ENCODE results near the gene SBK3.
"Not testable (repeated sequence)": the region's sequence is repeated elsewhere in the genome, so short reads cannot be mapped to it uniquely, and the experiment has no call there.

SBK3 gene

DNA sequence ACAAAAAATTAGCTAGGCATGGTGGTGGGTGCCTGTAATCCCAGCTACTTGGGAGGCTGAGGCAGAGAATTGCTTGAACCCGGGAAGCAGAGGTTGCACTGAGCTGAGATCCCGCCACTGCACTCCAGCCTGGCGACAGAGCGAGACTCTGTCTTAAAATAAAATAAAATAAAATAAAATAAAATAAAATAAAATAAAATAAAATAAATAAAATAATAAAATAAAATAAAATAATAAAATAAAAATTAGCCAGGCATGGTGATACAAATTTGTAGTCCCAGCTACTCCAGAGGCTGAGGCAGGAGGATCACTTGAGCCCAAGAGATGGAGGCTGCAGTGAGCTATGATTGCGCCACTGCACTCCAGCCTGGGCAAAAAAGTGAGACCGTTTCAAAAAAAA, 28.6 kb upstream of the SBK3 start:
- not testable (repeated sequence) for DNase-seq

DNA sequence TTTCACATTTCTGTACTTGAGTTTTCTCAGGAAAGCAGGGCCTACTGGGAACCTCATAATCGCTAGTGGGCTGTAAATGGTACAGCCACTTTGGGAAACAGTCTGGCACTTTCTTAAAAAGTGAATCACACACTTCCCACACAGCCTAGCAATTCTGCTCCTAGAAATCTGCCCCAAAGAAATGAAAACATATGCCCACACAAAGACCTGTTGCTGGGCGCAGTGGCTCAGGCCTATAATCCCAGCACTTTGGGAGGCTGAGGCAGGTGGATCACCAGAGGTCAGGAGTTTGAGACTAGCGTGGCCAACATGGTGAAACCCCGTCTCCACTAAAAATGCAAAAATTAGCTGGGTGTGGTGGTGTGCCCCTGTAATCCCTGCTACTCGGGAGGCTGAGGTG, 24.1 kb upstream of the SBK3 start:
- DNase-seq: not testable (repeated sequence)

DNA sequence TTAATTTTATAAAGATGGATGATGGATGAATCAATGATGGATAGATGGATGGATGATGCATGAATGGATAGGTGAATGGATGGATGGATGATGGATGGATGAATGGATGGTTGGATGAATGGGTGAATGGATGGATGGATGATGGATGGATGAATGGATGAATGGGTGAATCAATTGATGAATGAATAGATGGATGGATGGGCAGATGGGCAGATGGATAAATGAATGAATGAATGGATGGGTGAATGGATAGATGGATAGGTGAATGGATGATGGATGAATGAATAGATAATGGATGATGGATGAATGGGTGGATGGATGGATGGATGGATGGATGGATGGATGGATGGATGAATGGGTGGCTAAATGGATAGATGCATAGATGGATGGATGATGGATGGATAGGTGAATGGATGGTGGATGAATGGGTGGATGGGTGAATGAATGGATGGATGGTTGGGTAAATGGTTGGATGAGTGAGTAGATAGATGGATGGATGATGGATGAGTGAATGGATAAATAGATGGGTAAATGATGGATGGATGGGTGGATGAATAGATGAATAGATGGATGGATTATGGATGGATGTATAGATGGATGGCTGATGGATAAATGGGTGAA, 22.5 kb upstream of the SBK3 start:
- DNase-seq: no peak

GRCh38 chr19:55566823-55567222, 21.5 kb upstream of the SBK3 start:
- DNase-seq: no peak

- DNase-seq: no peak
Observed at GRCh38 chr19:55563261-55563690, 17.9 kb upstream of the SBK3 start.

DNA sequence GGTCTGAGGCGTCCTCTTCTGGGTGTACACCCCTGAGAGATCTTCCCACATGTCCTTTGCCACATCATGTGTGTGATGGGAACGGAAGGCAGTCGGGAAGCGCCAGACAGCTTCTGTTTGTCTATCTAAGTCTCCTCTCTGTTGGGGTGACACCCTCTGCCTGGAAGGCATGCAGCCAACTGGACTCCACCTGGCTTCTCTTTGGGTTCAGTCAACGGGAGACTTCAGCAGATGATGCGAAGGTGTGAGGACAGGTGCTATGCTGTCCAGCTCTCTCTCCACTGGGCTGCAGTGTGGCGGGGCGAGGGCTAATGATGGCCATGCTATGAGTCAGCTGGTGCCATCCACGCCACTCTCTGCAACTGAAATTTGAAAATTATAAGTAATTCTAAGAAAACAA, 14.3 kb upstream of the SBK3 start:
- no peak for DNase-seq

GRCh38 chr19:55554741-55555152, 9.4 kb upstream of the SBK3 start:
- peak; percentile 96 for DNase-seq

- DNase-seq: no peak
Observed at GRCh38 chr19:55554302-55554701, 9.0 kb upstream of the SBK3 start.

DNA sequence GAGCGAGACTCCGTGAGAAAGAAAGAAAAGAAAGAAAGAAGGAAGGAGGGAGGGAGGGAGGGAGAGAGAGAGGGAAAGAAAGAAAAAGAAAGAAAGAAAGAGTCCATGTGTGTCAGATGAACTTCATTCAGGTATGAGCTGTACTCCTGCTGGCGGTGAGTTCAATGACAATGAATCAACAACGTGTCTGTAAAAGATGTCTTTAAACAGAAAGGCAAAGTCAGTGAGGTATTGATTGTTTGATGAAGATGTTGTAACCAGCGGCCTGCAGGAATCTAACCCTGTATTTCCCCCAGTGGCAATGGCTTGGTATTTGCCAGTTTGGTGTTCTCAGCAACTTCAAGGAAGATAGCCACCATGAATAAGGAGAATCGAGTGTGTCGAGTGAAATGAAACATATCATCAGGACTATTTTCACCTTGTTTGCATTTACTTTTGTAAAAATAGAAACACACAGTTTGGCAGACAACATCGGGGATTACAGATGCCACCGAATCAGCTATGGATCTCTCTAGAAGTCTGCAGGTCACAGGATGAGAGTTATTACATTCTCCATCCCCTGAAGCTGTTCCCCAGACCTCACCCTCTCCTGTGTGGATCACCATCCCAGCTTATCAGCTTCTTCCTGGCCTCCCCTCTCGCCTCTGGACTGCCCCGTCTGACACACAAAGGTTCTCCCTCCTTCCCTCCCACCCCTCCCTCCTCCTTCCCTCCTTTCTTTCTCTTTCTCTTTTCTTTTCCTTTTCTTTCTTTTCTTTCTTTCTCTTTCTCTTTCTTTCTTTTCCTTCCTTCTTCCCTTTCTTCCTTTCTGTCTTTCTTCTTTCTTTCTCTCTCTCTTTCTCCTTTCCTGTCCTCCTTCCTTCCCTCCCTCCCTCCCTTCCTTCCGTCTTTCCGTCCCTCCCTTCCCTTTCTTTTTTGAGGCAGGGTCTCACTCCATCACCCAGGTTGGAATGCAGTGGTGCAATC, 8.2 kb upstream of the SBK3 start:
- DNase-seq: peak; percentile 32

DNA sequence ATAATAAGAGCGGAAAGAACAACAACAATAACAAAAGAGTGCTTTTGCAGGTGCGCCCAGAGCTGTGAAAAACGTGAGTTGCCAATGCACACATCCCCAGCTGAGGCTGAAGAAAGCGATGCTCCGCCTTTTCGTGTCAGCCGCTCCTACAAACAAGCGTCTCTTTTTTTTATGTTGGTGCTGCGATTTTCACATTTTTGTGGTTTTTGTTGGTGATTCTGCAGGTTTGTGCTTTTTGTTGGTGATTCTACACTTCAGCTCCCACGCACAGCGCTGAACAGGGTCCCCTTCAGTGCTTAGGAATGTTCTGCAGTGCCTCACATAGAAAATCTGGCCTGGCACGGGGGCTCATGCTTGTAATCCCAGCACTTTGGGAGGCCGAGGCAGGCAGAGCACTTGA, 7.3 kb upstream of the SBK3 start:
- DNase-seq: peak; percentile 88

- peak; percentile 35 for DNase-seq
Observed at GRCh38 chr19:55552206-55552605, 6.9 kb upstream of the SBK3 start.

- DNase-seq: no peak
Observed at GRCh38 chr19:55550321-55550650, 4.9 kb upstream of the SBK3 start.

DNA sequence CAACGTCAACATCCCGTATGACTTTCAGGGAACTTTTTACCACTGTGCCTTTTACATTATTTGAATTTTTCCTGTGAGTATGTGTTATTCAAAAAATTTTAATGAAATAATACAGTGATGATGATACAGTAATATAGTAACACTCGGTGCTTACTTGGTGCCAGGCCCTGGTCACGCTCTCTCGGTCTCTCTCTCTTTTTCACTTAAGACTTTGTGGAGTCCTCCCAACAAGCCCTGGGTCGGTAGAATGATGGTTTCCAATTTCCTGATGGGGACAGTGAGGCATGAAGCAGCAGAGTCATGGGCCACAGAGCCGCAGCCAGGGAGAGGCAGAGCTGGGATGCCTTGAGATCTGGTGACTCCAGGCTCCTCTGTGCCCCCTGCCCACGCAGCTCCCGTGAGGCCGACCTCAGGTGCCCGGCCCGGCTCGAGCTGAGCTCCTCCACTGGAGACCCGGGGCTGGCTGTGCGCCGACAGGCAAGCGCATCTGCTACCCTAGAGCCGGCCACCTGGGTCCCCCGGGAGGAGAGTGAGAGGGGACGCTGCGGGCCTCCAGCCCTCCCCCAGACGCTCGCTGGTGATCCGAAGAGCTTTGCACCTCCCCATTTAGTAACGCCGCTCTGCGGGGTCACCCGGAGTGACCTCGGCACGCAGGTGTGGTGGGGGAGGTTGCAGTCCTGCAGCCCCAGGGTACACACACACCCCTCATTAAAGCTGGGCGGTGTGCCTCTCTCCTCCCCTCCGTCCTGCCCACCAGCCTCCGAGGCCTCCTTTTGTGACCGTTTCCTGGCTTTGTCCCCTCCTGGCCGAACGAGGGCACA, 4.4 kb upstream of the SBK3 start:
- peak; percentile 65 for DNase-seq

GRCh38 chr19:55546822-55547614, 1.7 kb upstream of the SBK3 start:
- no peak for DNase-seq

- DNase-seq: no peak
Observed at GRCh38 chr19:55546011-55546410, 668 bp upstream of the SBK3 start.

DNA sequence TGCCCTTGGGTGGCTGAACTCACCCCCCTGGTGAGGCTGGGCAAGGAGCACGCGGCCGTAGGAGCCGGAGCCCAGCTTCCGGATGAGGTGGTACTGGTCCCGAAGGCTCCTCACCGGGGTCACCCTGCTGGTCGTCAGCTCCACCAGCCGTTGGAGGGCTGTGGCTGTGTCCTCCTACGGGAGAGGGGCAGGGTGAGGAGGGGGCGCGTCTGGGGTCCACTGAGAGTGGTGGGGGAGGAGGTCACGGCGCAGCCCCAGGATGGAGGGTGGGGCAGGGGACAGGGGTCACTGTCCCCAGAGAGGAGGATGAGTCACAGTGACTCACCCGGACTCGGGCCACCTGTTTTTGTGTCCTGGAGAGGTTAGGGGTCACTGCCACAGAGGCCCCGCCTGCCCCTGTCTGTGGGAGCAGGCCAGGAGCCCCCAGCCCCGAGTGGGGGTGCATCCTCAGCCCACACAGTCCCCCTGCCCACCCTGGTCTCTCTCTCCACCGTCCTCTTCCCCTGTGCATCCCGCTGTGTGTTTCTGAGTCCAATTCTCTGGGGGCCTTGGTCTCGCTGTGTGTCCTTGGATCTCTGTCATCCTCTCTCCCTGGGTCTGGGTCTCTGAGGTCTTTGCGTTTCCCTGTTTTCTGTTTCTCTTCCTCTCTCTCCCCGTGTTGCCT, 435 bp downstream of the SBK3 start:
- no peak for DNase-seq

GRCh38 chr19:55544014-55544413, 1.3 kb downstream of the SBK3 start:
- no peak for DNase-seq

DNA sequence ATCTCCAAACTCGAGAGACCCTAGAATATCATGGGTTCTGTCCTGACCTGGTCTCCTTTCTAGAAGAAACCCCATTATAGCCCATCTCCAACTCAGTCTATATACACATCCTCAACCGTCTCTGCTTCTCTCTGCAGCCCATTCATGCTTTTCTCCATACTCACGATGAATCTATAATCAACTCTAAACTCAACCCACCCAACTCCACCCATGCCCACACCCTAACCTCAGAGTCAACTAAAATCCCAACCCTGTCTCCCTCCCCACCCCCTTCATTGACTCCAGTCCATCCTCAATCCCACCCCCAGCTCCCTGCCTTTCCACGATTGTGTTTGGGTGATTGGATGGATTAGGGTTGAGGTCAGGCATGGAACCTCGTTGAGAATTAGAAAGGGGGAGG, 1.8 kb downstream of the SBK3 start:
- DNase-seq: no peak

GRCh38 chr19:55542292-55542855, 3.0 kb downstream of the SBK3 start:
- no peak for DNase-seq

GRCh38 chr19:55541091-55541490, 4.3 kb downstream of the SBK3 start:
- DNase-seq: no peak

GRCh38 chr19:55540619-55541018, 4.7 kb downstream of the SBK3 start:
- DNase-seq: no peak
